HG03039 (cell line): Measurements from ENCODE around the gene STPG1.
"Not testable (repeated sequence)": the region's sequence is repeated elsewhere in the genome, so short reads cannot be mapped to it uniquely, and the experiment has no call there.

Source experiments
- ATAC-seq: cut with Tn5 transposase; IDR thresholded peaks from one replicate; pipeline ENCODE4 v1.9.1; 2021; ENCODE audit warnings: mild to moderate bottlenecking, moderate library complexity; ENCODE audit not compliant: unreplicated experiment

The STPG1 gene

GRCh38 chr1:24413350-24414163 lies at the start of gene STPG1:
TSS of gene STPG1 (minus strand) at chr1:24413782. CDS start at chr1:24401388, 12,394 bp downstream.
- ATAC-seq, result no peak

- ATAC-seq, result not testable (repeated sequence)
These were observed 48.5 kb upstream of the STPG1 start for GRCh38 chr1:24462128-24462527.

GRCh38 chr1:24459551-24460266 lies 46.1 kb upstream of the STPG1 start:
- no peak for ATAC-seq

- no peak for ATAC-seq
These were observed 44.3 kb upstream of the STPG1 start for GRCh38 chr1:24457866-24458265.

- no peak for ATAC-seq
These were observed 41.7 kb upstream of the STPG1 start for GRCh38 chr1:24455272-24455671.

- no peak for ATAC-seq
These were observed 41.1 kb upstream of the STPG1 start for GRCh38 chr1:24454673-24455072.

- no peak for ATAC-seq
These were observed 39.4 kb upstream of the STPG1 start for GRCh38 chr1:24452922-24453485.

GRCh38 chr1:24451746-24452145 lies 38.2 kb upstream of the STPG1 start:
- no peak for ATAC-seq

- no peak for ATAC-seq
These were observed 37.3 kb upstream of the STPG1 start for GRCh38 chr1:24450857-24451397.

GRCh38 chr1:24450316-24450715 lies 36.7 kb upstream of the STPG1 start:
- no peak for ATAC-seq

- not testable (repeated sequence) for ATAC-seq
These were observed 32.9 kb upstream of the STPG1 start for GRCh38 chr1:24446446-24446845.

- no peak for ATAC-seq
These were observed 29.7 kb upstream of the STPG1 start for GRCh38 chr1:24443241-24443656.

GRCh38 chr1:24442764-24443163 lies 29.2 kb upstream of the STPG1 start:
- no peak for ATAC-seq

GRCh38 chr1:24441996-24442668 lies 28.6 kb upstream of the STPG1 start:
- no peak for ATAC-seq

- no peak for ATAC-seq
These were observed 27.9 kb upstream of the STPG1 start for GRCh38 chr1:24441480-24441879.

GRCh38 chr1:24440436-24440835 lies 26.9 kb upstream of the STPG1 start:
- ATAC-seq, result no peak

GRCh38 chr1:24438423-24438901 lies 24.9 kb upstream of the STPG1 start:
- no peak for ATAC-seq

GRCh38 chr1:24437631-24438396 lies 24.2 kb upstream of the STPG1 start:
- no peak for ATAC-seq

GRCh38 chr1:24435782-24436365 lies 22.3 kb upstream of the STPG1 start:
- no peak for ATAC-seq

GRCh38 chr1:24427545-24427862 lies 13.9 kb upstream of the STPG1 start:
- no peak for ATAC-seq
